ENCODE data around the gene RERGL.
"Not testable (repeated sequence)": the region's sequence is repeated elsewhere in the genome, so short reads cannot be mapped to it uniquely, and the experiment has no call there.

The RERGL gene

DNA sequence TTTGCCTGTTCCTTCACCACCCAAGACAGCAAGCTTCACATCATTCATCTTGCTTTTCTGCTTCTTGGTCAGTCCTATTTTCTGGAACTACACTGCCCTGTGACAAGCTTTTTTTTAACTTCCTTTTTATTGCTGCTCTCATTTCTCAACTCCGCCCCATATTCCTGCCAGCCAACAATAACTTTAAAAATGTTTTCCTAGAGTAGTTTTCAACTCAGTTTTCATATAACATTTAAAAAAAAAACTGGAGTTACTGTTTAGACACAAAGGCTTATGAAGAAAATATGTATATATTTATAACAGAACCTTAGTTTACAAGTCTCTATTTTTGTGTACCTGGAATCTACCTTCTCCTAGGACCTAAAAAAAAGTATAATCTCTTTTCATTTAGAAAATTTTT is at the start of gene RERGL:
Gene RERGL (minus strand): TSS at position 101 of the 400 bp plus-strand sequence. CDS start 53 bp downstream, at position 48.
- DNase-seq (ENCODE audit: extremely low read depth in 1 of 2, low read depth in 1 of 2) = no peak

GRCh38 chr12:18139254-18139653 is 49.3 kb upstream of the RERGL start:
- no peak for DNase-seq (ENCODE audit: extremely low read depth in 1 of 2, low read depth in 1 of 2)

DNA sequence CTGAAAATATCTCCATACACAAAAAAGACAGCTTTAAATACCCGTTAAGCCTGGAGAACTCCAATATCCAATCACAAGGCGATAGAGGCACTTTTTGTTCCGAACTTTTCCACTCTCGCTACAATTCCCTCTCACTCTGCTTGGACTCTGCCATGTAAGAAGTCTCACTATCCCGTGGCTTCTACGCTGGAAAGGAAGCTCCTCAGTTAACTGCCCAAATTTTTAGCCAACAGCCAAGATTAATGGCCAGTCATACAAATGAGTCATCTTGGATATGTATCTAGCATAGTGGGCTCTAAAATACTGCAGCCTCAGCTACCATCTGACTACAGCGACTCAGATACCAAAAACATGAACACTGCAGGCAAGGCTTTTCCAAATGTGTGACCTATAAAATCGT is 45.5 kb upstream of the RERGL start:
- DNase-seq (ENCODE audit: extremely low read depth in 1 of 2, low read depth in 1 of 2) = no peak

DNA sequence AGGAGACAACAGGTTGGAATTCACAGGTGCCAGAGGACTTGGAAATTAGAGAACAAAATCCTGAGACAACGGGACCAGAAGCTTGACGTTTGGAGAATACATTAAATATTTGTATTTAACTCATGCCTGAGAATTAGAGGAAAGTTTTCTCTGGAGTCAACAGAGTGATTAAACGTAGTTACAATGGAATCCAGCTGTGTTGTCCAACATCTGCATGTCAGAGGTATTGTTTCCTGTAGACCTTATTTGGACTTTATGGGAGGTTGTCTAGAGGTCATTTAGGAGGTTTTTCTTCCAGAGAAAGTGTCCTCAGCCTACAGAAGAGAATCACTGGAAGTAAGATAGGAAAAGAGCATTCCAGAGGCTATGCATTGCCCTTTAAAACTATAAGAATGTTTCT is 45.1 kb upstream of the RERGL start:
- no peak for DNase-seq (ENCODE audit: extremely low read depth in 1 of 2, low read depth in 1 of 2)

DNA sequence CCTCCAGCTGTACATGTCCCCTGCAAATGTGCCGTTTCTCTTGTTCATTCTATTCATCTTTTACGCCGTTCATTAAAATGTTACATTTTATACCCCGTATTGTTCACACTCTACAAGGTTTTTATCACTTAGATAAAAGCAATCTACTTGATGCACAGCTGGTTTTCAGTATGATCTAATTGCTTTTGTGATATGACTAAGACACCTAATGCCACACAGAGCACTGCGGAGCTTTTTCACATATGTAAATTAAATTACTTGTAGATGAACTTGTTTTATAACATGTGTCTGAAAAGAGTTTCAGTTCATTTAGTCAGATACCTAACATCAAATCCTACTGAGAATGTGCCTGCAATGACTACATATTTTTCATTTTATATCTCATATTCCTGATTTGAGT is 40.9 kb upstream of the RERGL start:
- DNase-seq (ENCODE audit: extremely low read depth in 1 of 2, low read depth in 1 of 2) = no peak

- DNase-seq (ENCODE audit: extremely low read depth in 1 of 2, low read depth in 1 of 2) = no peak
Observed at GRCh38 chr12:18123707-18124106, 33.7 kb upstream of the RERGL start.

DNA sequence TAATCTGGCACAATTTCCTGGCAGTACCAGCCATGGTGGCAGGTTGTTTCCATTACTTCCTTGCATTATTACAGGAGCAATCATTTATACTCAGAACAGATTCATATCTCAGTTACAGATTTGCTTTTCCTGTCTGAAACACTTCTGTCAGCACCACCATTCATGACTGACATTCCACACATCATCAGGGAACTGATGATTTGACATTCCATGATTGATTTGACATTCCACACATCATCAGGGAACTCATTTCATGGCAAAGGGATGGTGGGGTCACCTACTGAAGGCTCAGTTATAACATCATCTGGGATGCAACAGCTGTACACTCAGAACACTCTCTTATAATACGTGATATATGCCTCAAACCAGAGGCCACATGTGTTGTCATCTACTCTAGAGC is 30.9 kb upstream of the RERGL start:
- DNase-seq (ENCODE audit: extremely low read depth in 1 of 2, low read depth in 1 of 2) = no peak

DNA sequence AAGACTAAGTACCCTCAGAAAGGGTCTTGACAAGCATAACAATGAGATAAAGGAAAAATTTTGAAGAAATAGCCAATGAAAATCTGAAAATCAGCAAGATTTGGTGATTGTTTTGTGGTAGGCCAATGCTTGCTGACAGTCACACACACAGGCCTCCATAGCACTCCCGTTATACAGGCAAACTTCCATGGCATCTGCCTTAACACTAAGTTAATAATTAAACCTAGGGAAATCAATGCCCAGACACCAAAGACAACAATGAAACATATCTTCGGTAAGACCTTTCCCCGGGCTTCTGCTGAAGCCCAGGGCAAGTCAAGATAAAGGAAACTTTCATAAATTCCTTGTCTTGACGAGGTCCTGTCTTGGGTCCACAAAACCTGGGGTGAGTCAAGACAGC is 18.6 kb upstream of the RERGL start:
- DNase-seq (ENCODE audit: extremely low read depth in 1 of 2, low read depth in 1 of 2) = no peak

DNA sequence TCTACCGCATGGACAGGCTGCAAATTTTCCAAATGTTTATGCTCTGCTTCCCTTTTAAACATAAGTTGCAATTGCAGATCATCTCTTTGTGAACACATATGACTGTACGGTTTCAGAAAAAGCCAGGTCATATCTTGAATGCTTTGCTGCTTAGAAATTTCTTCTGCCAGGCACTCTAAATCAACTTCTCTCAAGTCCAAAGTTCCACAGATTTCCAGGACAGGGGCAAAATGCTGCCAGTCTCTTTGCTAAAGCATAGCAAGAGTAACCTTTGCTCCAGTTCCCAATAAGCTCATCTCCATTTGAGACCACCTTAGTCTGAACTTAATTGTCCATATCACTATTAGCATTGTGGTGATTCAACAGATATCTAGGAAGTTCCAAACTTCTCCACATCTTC is 13.6 kb upstream of the RERGL start:
- no peak for DNase-seq (ENCODE audit: extremely low read depth in 1 of 2, low read depth in 1 of 2)

- no peak for DNase-seq (ENCODE audit: extremely low read depth in 1 of 2, low read depth in 1 of 2)
Observed at GRCh38 chr12:18101043-18101442, 11.1 kb upstream of the RERGL start.

DNA sequence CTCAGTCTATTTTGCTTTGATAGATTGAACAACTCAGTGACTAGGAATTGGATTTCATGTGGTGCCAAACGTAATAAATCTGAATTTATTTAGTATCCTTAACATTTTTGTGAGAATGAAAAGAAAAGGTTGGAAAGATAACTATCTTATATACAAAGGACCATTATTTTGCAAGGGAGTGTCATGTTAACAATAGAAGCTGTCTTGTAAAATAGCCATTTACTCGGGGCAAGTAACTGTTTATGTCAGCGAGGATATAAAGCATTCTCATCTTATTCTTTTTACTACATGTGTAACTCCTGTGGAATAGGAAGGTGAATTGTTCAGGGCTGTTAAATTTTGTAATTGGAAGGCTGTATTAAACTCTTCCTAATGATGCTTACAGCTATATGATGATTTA is 5.9 kb downstream of the RERGL start:
- DNase-seq (ENCODE audit: extremely low read depth in 1 of 2, low read depth in 1 of 2) = no peak

GRCh38 chr12:18079541-18080246 is 10.3 kb downstream of the RERGL start:
- no peak for DNase-seq (ENCODE audit: extremely low read depth in 1 of 2, low read depth in 1 of 2)

DNA sequence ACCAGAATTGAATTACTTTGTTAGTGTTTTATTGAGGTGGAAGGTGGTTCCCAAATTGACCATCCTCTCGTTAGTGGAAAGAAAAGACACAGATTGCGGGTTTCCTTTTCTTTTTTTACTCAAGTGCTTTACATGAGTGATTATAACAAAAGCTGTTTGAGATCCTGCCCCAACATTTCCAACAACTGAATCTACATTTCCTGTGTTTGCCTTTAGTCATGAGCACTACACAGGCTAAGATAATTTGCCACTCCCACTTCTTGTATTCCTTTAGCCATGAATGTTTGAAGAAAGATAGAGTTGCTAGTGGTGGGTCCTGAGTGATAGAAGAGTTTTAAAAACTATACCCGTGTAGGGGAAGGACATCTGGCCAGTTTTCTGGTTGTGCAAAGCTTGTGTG is 16.0 kb downstream of the RERGL start:
- no peak for DNase-seq (ENCODE audit: extremely low read depth in 1 of 2, low read depth in 1 of 2)

- no peak for DNase-seq (ENCODE audit: extremely low read depth in 1 of 2, low read depth in 1 of 2)
Observed at GRCh38 chr12:18072723-18073122, 17.3 kb downstream of the RERGL start.

DNA sequence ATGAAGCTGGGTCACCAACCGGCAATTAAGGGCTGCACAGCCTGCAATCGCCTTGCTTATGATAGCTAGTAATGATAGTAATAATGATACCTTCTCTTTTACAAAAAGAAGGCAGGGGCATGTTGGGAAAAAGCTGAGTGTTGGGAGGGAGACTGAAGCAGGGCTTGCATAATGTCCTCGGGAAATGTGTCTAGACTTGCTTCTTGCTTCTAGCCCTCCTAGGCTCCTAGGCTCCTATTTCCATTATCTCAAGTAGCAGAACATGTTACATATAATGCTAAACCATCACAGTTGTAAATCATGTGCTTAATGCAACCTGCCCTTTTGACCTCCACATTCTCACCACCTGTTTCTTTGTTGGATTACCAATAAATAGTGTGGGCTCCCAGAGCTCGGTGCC is 18.7 kb downstream of the RERGL start:
- no peak for DNase-seq (ENCODE audit: extremely low read depth in 1 of 2, low read depth in 1 of 2)

- DNase-seq (ENCODE audit: extremely low read depth in 1 of 2, low read depth in 1 of 2) = no peak
Observed at GRCh38 chr12:18068355-18068754, 21.6 kb downstream of the RERGL start.

DNA sequence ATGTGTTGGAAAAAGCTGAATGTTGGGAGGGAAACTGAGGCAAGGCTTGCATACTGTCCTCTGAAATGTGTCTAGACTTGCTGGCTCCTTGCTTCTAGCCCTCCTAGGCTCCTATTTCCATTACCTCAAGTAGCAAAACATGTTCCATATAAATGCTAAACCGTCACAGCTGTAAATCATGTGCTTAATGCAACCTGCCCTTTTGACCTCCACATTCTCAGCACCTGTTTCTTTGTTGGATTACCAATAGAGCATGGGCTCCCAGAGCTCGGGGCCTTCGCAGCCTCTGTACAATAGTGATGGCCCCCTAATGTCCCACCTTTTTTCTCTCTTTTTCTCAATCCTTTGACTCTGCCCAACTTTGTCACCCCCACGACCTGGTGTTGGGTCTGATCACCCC is 23.3 kb downstream of the RERGL start:
- no peak for DNase-seq (ENCODE audit: extremely low read depth in 1 of 2, low read depth in 1 of 2)

GRCh38 chr12:18062867-18063266 is 27.1 kb downstream of the RERGL start:
- not testable (repeated sequence) for DNase-seq (ENCODE audit: extremely low read depth in 1 of 2, low read depth in 1 of 2)

- no peak for DNase-seq (ENCODE audit: extremely low read depth in 1 of 2, low read depth in 1 of 2)
Observed at GRCh38 chr12:18057051-18057450, 32.9 kb downstream of the RERGL start.

- no peak for DNase-seq (ENCODE audit: extremely low read depth in 1 of 2, low read depth in 1 of 2)
Observed at GRCh38 chr12:18054925-18055619, 34.9 kb downstream of the RERGL start.

DNA sequence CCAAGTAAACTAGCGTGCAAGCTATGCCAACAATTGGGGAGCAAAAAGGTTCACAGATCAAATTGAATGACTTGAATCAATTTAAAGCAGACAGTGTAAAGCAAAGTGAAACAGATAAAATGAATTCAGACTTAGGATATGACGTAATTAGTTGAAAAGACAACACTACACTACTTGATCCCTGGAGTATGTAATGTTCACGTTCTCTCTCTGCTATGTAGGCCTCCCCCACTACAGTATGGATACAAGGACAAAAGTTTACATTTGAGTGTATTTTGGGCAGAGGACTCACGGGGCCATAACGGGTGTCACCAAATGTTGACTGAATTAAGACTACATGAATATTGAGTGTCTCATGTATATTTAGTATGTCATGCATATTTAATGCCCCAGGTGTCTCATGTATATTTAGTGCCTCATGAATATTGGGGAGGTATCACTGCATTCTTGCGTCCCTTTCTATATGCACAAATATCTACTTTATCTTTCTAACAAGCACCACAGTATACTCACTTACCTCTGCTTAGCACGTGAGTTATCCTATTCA is 44.5 kb downstream of the RERGL start:
- no peak for DNase-seq (ENCODE audit: extremely low read depth in 1 of 2, low read depth in 1 of 2)

- not testable (repeated sequence) for DNase-seq (ENCODE audit: extremely low read depth in 1 of 2, low read depth in 1 of 2)
Observed at GRCh38 chr12:18040060-18040742, 49.8 kb downstream of the RERGL start.
